H54 (cell line): ENCODE measurements around the gene COA1.

Source experiments
- DNase-seq: peaks from one replicate; pipeline ENCODE4 v3.0.0; 2011; ENCODE audit warnings: low spot score, mixed read lengths; ENCODE audit not compliant: insufficient read length
- FAIRE-seq: peaks from 3 replicates; lab custom pipeline; 2011; peaks lifted over from hg19 to GRCh38; lab: Jason Lieb, UNC
- POLR2A ChIP-seq: IDR thresholded peaks from 2 replicates; pipeline ENCODE4 v1.6.1; 2011; ENCODE audit warnings: low read depth, mild to moderate bottlenecking, low read length

Gene COA1

GRCh38 chr7:43764039-43764761 lies 34.9 kb upstream of the COA1 start:
- DNase-seq (no peak), FAIRE-seq (no peak)
- no peak for TF ChIP-seq POLR2A

GRCh38 chr7:43763183-43763582 lies 33.9 kb upstream of the COA1 start:
- TF ChIP-seq POLR2A, result no peak
- FAIRE-seq, result no peak
- no peak for DNase-seq

GRCh38 chr7:43761938-43762692 lies 32.8 kb upstream of the COA1 start:
- no peak for DNase-seq
- FAIRE-seq, result no peak
- TF ChIP-seq POLR2A, result no peak

GRCh38 chr7:43761382-43761781 lies 32.1 kb upstream of the COA1 start:
- FAIRE-seq (no peak), DNase-seq (no peak)
- no peak for TF ChIP-seq POLR2A

GRCh38 chr7:43760861-43761260 lies 31.5 kb upstream of the COA1 start:
- FAIRE-seq (no peak), DNase-seq (no peak)
- TF ChIP-seq POLR2A, result no peak

GRCh38 chr7:43758822-43759683 lies 29.7 kb upstream of the COA1 start:
- no peak for TF ChIP-seq POLR2A
- DNase-seq, result peak; percentile 71
- FAIRE-seq, result no peak

GRCh38 chr7:43758029-43758821 lies 28.9 kb upstream of the COA1 start, which contains the start of gene BLVRA:
TSS of gene BLVRA (plus strand) at chr7:43758680. CDS start at chr7:43771159, 12,479 bp downstream.
- FAIRE-seq, result no peak
- TF ChIP-seq POLR2A, result peak; percentile 57
- peak; percentile 81 for DNase-seq

GRCh38 chr7:43757073-43757720 lies 27.9 kb upstream of the COA1 start:
- no peak for DNase-seq
- TF ChIP-seq POLR2A, result no peak
- FAIRE-seq, result no peak

GRCh38 chr7:43756368-43757072 lies 27.2 kb upstream of the COA1 start:
- DNase-seq (peak; percentile 97), FAIRE-seq (peak; percentile 83)
- no peak for TF ChIP-seq POLR2A

- no peak for FAIRE-seq
- no peak for TF ChIP-seq POLR2A
- DNase-seq, result no peak
These were observed 25.3 kb upstream of the COA1 start for GRCh38 chr7:43754596-43754995.

GRCh38 chr7:43753843-43754242 lies 24.5 kb upstream of the COA1 start:
- FAIRE-seq, result no peak
- TF ChIP-seq POLR2A, result no peak
- DNase-seq, result no peak

GRCh38 chr7:43753271-43753810 lies 24.0 kb upstream of the COA1 start:
- FAIRE-seq, result no peak
- no peak for TF ChIP-seq POLR2A

More at GRCh38 chr7:43753271-43753810, 24.0 kb upstream of the COA1 start:
- no peak for DNase-seq
